Measurements from ENCODE around the gene DISC1.

GRCh38 chr1:231814521-231814920 is 187.9 kb downstream of the DISC1 start:
- TF ChIP-seq TAF1 (IDR thresholded peaks at IDR 0.05; ENCODE audit: borderline replicate concordance, low read depth, low read length) (no peak), POLR2A (IDR thresholded peaks at IDR 0.05; ENCODE audit: low read depth, low read length) (no peak)

Data from GM12892 (cell line).